ENCODE measurements around the gene KAZN.

DNA sequence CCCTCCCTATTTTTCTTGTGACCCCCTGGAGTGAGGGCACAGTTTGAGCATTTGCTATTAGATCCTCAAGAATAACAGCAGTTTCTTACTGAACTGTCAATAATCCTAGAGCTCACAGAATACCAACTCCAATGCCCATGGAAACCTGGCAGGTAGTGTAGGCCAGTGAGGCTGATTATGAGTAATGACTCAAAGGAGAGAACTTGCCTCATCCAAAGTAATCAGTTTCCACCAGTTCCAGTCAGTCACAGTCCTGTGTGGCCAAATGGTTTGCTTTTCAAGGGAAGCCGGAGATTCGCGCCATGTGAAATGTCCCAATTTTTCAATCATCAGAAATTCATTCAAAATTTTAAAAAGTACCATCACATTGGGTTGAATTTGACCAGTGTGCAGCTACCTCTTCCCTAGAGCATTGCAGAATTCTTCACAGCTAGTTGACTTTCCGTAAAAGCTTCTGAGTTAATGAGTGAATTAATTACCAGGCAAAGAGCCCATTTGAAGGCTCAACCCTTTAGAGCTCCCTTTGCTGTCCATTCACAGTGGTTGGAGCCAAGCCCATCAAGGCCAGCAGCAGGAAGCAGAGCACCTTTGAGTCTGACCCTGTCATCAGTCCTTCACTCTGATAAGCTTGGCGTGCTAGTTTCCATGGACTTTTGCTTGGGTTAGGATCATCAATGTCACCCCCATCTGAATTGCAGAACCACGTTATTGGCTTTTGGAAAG, 170.3 kb downstream of the KAZN start:
- TF ChIP-seq FOXM1 (IDR thresholded peaks at IDR 0.05; ENCODE audit: borderline replicate concordance): no peak
- TF ChIP-seq CTBP1 (IDR thresholded peaks at IDR 0.05; ENCODE audit: borderline replicate concordance): no peak
- no peak for TF ChIP-seq ARNT (IDR thresholded peaks at IDR 0.05)
- TF ChIP-seq SUZ12 (IDR thresholded peaks at IDR 0.05): no peak
- TF ChIP-seq FOXA1 (IDR thresholded peaks at IDR 0.05): no peak
- TF ChIP-seq TARDBP (IDR thresholded peaks at IDR 0.05): no peak
- TF ChIP-seq ZNF384 (IDR thresholded peaks at IDR 0.05): no peak
- no peak for TF ChIP-seq FOXK2 (IDR thresholded peaks at IDR 0.05)
- TF ChIP-seq SP1 (IDR thresholded peaks at IDR 0.05): no peak
- no peak for TF ChIP-seq LEF1 (IDR thresholded peaks at IDR 0.05; ENCODE audit: borderline replicate concordance)
- TF ChIP-seq L3MBTL2 (conservative IDR thresholded peaks at IDR 0.05): no peak

All from HEK293T (cell line).